HG02610 (cell line): ENCODE data around the gene VPREB3.

Experiments used
- ATAC-seq: cut with Tn5 transposase; IDR thresholded peaks from one replicate; pipeline ENCODE4 v1.9.1; 2021; ENCODE audit warnings: mild to moderate bottlenecking, moderate library complexity; ENCODE audit not compliant: unreplicated experiment

Gene VPREB3

GRCh38 chr22:23754220-23754919 is at the start of gene VPREB3:
TSS of gene VPREB3 (minus strand) at chr22:23754425. CDS start at chr22:23754363, 62 bp downstream.
- no peak for ATAC-seq

- no peak for ATAC-seq
These were observed 49.0 kb upstream of the VPREB3 start for GRCh38 chr22:23803001-23803819.

- no peak for ATAC-seq
These were observed 47.7 kb upstream of the VPREB3 start for GRCh38 chr22:23801886-23802377.

- no peak for ATAC-seq
These were observed 47.1 kb upstream of the VPREB3 start for GRCh38 chr22:23801238-23801821.

GRCh38 chr22:23800297-23801237 is 46.3 kb upstream of the VPREB3 start:
- ATAC-seq = no peak

- ATAC-seq = no peak
These were observed 42.2 kb upstream of the VPREB3 start for GRCh38 chr22:23796461-23796860.

GRCh38 chr22:23793326-23793725 is 39.1 kb upstream of the VPREB3 start:
- ATAC-seq = no peak

GRCh38 chr22:23791738-23792645 is 37.8 kb upstream of the VPREB3 start:
- no peak for ATAC-seq

GRCh38 chr22:23790819-23791737 is 36.9 kb upstream of the VPREB3 start:
- ATAC-seq = no peak

GRCh38 chr22:23789638-23790037 is 35.4 kb upstream of the VPREB3 start:
- ATAC-seq = no peak

GRCh38 chr22:23789121-23789520 is 34.9 kb upstream of the VPREB3 start:
- ATAC-seq = no peak

- ATAC-seq = no peak
These were observed 33.7 kb upstream of the VPREB3 start for GRCh38 chr22:23787910-23788309.

GRCh38 chr22:23787600-23787896 is 33.3 kb upstream of the VPREB3 start:
- ATAC-seq = no peak

- ATAC-seq = peak; percentile 63
These were observed 32.8 kb upstream of the VPREB3 start, which contains the start of gene SMARCB1 for GRCh38 chr22:23786752-23787599. TSS of gene SMARCB1 (plus strand) at chr22:23786966. CDS start at chr22:23787170, 204 bp downstream.

- ATAC-seq = no peak
These were observed 32.1 kb upstream of the VPREB3 start for GRCh38 chr22:23786261-23786710.

- ATAC-seq = no peak
These were observed 30.0 kb upstream of the VPREB3 start for GRCh38 chr22:23784215-23784732.
